ENCODE measurements around the gene DCDC2C.

DNA sequence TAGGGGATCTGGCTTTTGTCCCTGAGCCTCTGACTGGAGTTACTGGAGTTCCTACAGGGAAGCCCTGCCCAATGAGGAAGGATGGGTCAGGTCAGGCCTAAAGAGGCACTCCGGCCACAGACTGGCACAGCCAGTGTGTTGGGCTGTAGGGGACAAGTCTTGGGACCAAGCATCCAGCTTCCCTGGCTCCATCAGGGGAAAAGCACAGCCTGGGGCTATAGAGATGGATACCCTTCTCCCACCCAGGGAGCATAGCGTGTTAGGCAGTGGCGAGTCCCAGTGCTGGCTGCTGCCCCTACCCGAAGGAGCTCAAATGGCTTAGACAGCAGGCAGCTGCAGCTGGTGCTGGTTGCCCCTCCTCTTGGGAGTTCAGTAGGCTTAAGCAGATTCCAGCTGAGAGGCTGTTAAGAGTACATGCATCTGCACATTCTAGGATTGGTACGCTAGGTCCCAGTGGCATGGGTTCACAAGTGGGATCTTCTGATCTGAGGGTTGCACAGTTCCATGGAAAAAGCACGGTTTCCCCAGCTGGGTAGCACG lies 111.4 kb downstream of the DCDC2C start:
- TF ChIP-seq, protein P1, sequence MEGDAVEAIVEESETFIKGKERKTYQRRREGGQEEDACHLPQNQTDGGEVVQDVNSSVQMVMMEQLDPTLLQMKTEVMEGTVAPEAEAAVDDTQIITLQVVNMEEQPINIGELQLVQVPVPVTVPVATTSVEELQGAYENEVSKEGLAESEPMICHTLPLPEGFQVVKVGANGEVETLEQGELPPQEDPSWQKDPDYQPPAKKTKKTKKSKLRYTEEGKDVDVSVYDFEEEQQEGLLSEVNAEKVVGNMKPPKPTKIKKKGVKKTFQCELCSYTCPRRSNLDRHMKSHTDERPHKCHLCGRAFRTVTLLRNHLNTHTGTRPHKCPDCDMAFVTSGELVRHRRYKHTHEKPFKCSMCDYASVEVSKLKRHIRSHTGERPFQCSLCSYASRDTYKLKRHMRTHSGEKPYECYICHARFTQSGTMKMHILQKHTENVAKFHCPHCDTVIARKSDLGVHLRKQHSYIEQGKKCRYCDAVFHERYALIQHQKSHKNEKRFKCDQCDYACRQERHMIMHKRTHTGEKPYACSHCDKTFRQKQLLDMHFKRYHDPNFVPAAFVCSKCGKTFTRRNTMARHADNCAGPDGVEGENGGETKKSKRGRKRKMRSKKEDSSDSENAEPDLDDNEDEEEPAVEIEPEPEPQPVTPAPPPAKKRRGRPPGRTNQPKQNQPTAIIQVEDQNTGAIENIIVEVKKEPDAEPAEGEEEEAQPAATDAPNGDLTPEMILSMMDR (conservative IDR thresholded peaks at IDR 0.05; ENCODE audit: low read depth, low read length): no peak
- TF ChIP-seq POLR2A (IDR thresholded peaks at IDR 0.05; ENCODE audit: low read depth, low read length) (no peak), MXI1 (IDR thresholded peaks at IDR 0.05; ENCODE audit: borderline replicate concordance, low read depth, low read length) (no peak), BHLHE40 (IDR thresholded peaks at IDR 0.05; ENCODE audit: low read depth, low read length) (no peak), CHD1 (IDR thresholded peaks at IDR 0.05; ENCODE audit: low read depth, low read length) (no peak), RCOR1 (IDR thresholded peaks at IDR 0.05; ENCODE audit: insufficient replicate concordance, low read length) (no peak)
